Duodenal mucosa (tissue), 2 donors: ENCODE measurements around the gene DMBX1.

ENCODE experiments used
- H3K27ac ChIP-seq: one replicate; pipeline ENCODE4 v1.7.0; 2013; ENCODE audit warnings: low read depth, low read length
- H3K27me3 ChIP-seq, 2 donors: one replicate each; pipeline ENCODE4 v1.7.0; 2013; ENCODE audit warnings: low read length in 2 of 2, control low read depth in 1 of 2; ENCODE audit not compliant: insufficient read depth in 2 of 2, control insufficient read depth in 1 of 2
- H3K36me3 ChIP-seq, 2 donors: one replicate each; pipeline ENCODE4 v1.7.0; 2013; ENCODE audit warnings: low read length in 2 of 2, control low read depth in 1 of 2; ENCODE audit not compliant: insufficient read depth in 2 of 2, control insufficient read depth in 1 of 2
- H3K4me1 ChIP-seq, 2 donors: one replicate each; pipeline ENCODE4 v1.7.0; 2013; ENCODE audit warnings: low read length in 2 of 2, control low read depth in 1 of 2; ENCODE audit not compliant: insufficient read depth in 2 of 2, control insufficient read depth in 1 of 2
- H3K4me3 ChIP-seq, 2 donors: one replicate each; pipeline ENCODE4 v1.7.0; 2013; ENCODE audit warnings: low read length in 2 of 2, low read depth in 1 of 2
- H3K9ac ChIP-seq, 2 donors: one replicate each; pipeline ENCODE4 v1.7.0; 2013; ENCODE audit warnings: low read length in 2 of 2, low read depth in 1 of 2
- H3K9me3 ChIP-seq, 2 donors: one replicate each; pipeline ENCODE4 v1.7.0; 2013; ENCODE audit warnings: low read length in 2 of 2, control low read depth in 1 of 2; ENCODE audit not compliant: control insufficient read depth in 1 of 2

DMBX1 gene

DNA sequence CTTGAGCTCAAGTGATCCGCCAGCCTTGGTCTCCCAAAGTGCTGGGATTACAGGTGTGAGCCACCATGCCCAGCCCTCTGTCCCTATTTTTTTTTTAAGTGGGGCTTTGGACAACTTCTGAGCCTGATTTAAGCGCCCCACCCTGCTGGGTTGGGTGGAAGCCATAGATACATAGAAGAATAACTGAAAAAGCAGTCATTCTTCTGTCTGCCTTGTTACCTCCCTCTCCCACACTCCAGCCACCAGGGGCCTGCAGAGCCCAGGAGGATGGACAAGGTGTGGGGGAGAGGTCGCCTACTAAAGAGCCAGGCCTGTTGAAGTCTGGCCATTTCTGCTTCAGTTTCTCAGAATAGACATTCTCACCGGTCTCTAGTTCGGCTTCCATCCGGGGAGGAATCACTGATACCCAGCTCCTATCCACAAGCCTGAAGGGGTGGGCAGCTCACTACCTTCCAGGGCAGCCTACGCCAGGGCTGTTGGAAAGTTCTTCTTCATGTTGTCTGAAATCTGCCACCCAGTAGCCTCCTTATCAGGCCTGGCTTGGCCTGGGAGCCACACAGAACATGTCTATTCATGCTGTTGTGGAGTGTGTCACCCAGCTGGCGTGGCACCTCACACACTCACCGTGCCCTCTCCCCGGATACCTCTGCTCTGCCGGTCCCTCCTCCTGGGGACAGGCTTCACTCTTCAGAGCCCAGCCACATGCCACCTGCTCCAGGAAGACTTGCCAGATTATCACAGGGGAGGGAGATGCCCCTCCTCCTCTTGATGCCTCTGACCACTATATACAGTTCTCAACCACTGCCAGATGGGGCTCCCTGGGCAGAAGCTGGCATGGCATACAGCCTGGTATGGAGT lies 34.1 kb downstream of the DMBX1 start:
- H3K4me3 ChIP-seq, result no peak overlapping the region
- H3K36me3 ChIP-seq, result no peaks in the 10 kb centered on the region
- H3K27me3 ChIP-seq, result peaks cover 4 to 8% of the 10 kb centered on the region in 2 donors
- H3K27ac ChIP-seq, result no peak overlapping the region
- H3K9me3 ChIP-seq, result no peaks in the 10 kb centered on the region
- peaks cover 24 to 26% of the 10 kb centered on the region in 2 donors for H3K4me1 ChIP-seq
- H3K9ac ChIP-seq, result no peak overlapping the region

DNA sequence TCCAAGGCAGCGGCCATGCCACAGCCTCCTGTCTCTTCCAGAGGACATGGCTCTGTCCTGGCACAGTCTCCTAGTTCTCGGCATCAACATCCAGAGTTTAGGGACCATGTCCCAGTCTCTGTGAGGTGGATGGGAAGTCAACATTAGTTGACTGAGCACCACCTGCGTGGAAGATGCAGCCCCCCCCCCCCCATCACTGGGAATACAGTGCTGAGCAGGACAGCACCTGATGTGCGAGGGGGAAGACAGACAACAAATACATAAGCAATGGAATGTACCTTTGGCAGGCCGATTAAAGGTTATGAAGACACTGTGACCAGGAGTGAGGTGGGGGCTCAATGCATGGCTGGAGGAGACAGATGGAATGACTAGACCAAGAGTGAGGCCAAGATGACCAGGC lies 35.2 kb downstream of the DMBX1 start:
- no peak overlapping the region for H3K27ac ChIP-seq
- peaks cover 24 to 26% of the 10 kb centered on the region in 2 donors for H3K4me1 ChIP-seq
- no peaks in the 10 kb centered on the region for H3K9me3 ChIP-seq
- no peaks in the 10 kb centered on the region for H3K36me3 ChIP-seq
- no peak overlapping the region for H3K4me3 ChIP-seq
- no peak overlapping the region for H3K9ac ChIP-seq
- H3K27me3 ChIP-seq, result peaks cover 13 to 14% of the 10 kb centered on the region in 2 donors

DNA sequence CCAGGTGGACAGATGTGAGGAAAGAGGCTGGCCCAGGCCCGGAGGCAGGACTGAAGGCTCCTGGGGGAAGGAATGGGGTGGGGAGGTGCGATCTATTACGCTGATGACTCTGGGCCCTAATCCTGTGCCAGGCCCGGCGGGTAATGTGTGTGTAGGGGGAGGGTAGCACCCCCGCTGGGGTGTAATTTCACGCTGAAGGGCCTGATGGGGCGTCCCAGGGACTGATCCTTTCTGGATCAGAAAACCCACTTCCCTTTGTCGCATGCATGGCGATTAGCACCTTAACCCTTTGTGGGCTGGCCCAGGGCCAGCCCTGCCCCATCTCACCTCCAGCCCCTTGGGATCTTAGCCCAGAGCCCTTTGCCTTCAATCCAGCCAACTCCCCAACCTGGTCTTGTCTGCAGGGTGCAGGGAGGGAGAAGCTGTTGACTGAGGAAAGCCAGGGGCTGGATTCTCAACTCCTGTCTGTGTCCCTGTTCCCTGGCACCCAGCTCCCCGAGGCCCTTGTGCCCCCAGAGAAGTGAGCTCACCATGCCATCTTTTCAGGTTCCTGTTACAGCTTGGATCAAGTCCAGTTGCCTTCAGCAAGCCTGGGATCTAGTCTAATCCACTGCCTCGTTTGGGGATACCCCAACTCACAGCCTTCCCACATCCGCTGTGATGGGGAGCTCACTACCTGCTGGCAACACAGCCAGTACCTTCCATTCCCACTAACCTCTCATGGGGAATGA lies 35.8 kb downstream of the DMBX1 start:
- Histone ChIP-seq H3K4me1 (peaks cover 24 to 26% of the 10 kb centered on the region in 2 donors), H3K4me3 (no peak overlapping the region), H3K9ac (no peak overlapping the region), H3K27ac (no peak overlapping the region), H3K36me3 (no peaks in the 10 kb centered on the region), H3K9me3 (no peaks in the 10 kb centered on the region), H3K27me3 (peaks cover 13 to 15% of the 10 kb centered on the region in 2 donors)

DNA sequence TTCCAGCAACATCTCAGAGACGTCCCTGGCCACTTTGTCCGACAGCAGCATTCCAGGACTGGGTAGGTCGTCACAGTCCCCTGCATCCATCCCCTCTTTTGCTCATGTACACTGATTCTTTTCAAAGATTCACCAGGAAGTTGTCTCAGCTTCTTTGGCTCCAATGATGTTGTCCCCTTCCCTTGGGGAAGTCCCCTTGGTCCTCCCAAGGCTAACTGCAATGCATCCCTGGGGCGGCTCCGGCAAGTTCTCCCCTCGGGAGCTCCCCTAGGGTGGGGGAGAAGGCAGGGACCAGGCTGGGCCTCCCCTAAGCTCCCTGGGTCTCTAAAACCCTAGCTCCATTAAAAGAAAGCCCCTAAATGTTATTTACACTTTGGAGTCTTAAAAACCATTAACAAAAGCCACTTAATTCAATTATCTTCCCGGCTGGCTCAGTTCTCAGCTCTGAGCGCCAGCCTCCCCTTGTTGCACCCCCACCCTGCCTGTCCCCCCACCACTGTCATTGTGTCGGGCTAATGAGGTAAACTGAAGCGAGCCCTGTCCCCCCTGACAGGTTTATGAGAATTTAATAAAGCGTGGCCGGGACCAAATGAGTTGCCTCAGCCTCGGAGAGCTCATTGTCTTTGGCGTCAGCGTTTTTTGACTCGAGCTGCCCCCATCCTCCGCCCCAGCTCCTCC lies 36.5 kb downstream of the DMBX1 start:
- Histone ChIP-seq H3K9ac (no peak overlapping the region), H3K4me1 (peaks cover 24 to 26% of the 10 kb centered on the region in 2 donors), H3K36me3 (no peaks in the 10 kb centered on the region), H3K27ac (no peak overlapping the region), H3K9me3 (no peaks in the 10 kb centered on the region), H3K4me3 (no peak overlapping the region), H3K27me3 (peaks cover 13 to 21% of the 10 kb centered on the region in 2 donors)

DNA sequence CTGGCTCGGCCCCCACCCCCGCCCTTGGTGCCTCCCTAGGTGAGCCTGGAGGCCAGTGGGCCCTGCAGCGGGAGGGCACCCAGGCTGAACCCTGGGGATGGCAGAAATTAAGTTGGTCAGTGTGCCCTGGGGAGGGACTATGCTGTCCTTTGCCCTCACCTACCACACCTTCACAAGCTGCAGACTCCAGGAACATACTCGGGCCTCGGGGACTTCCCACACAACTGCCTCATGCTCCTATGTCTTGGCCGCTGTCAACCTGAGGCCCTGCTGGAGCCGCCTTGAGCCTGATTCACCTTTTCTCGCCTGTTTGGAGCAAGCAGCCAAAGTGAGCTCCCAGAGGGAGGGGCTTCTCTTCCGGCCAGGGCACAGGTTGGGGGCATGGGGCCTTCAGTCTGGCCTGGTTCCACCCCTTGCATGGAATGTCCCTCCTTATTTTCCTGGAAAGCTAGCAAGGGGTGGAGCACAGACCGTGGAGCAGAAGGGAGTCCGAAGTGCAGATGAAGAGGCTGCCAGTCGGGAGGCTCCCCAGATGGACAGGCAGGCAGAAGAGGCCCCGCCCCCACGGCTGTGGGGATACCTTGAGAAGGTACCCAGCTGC lies 37.2 kb downstream of the DMBX1 start:
- Histone ChIP-seq H3K27me3 (peaks cover 13 to 24% of the 10 kb centered on the region in 2 donors), H3K9me3 (no peaks in the 10 kb centered on the region), H3K4me1 (peaks cover 24 to 26% of the 10 kb centered on the region in 2 donors), H3K9ac (no peak overlapping the region), H3K27ac (no peak overlapping the region), H3K36me3 (no peaks in the 10 kb centered on the region), H3K4me3 (no peak overlapping the region)

DNA sequence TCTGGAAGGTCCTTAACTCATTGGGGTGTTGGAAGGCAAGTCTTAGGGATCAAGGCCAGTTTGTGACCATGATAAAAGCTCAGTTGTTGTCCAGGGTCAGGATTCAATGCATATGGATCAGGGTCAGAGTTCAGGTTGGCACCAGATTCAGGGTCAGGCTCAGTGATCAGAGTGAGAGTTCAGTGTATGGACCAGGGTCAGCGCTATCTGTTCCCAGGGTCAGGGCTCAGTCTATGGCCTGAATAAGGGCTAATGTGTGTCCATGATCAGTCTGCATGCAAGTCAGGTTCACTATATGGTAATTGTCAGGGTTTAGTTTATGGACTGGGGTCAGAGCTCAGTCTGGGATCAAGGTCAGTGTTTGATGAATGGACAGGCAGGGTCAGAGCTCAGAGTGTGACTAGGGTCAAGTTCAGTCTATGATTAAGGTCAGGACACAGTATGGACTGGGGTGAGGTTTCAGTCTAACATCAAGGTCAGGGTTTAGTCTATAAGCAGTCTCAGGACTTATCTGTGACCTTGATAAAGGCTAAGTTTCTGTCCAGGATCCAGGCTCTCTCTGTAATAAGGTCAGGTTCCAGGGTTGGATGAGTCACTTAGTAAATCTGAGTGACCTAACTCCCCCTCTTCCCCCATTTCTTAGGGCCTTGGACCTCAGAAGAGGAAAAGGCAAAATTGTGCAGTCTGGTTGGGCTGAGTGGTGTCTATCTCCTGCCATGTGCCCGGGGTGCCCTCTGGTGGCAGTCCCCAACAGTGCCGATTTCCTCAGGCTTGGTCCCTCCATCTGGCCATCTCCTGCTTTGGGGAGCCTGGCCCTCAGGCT lies 38.0 kb downstream of the DMBX1 start:
- H3K9ac ChIP-seq, result peak overlapping the region in 1 of 2 donors; percentile 12
- no peak overlapping the region for H3K27ac ChIP-seq

DNA sequence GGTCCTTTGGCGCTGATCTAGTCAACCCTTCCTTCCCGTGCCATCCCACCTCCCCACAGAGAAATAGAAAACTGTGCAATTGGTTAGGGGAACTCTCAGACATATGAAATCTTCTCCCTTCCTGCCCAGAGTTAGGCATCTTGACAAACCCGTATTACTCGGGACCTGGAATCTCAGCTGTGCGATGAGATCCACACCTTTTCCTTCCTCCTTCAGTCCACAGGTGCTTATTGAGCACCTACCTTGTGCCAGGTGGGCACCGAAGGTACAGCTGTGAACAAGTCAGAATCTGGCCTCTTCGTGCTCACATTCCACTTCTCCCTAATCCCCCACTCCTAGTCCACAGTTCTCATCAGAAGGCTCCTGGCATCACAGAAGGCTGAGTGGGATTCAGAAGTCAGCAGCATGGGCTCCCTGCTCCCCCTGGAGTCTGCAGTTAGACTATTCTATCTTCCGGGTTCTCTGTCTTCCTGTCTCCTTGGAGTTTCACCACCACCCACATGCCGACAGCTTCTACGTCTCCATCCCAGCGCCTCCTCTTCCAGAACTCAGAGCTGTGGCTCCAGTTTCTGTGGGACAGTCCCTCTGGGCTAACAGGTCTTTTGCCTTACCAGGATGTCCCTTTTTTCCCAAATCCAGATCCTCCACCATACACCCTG lies 38.8 kb downstream of the DMBX1 start:
- Histone ChIP-seq H3K9ac (no peak overlapping the region), H3K4me3 (no peak overlapping the region), H3K27ac (no peak overlapping the region), H3K4me1 (peaks cover 11 to 16% of the 10 kb centered on the region in 2 donors), H3K9me3 (no peaks in the 10 kb centered on the region), H3K36me3 (no peaks in the 10 kb centered on the region), H3K27me3 (peaks cover 20 to 29% of the 10 kb centered on the region in 2 donors)

More for the DNA sequence above, 38.0 kb downstream of the DMBX1 start:
- peaks cover 20 to 28% of the 10 kb centered on the region in 2 donors for H3K27me3 ChIP-seq
- H3K36me3 ChIP-seq, result no peaks in the 10 kb centered on the region
- H3K4me1 ChIP-seq, result peaks cover 15 to 18% of the 10 kb centered on the region in 2 donors
- no peaks in the 10 kb centered on the region for H3K9me3 ChIP-seq
- H3K4me3 ChIP-seq, result no peak overlapping the region

DNA sequence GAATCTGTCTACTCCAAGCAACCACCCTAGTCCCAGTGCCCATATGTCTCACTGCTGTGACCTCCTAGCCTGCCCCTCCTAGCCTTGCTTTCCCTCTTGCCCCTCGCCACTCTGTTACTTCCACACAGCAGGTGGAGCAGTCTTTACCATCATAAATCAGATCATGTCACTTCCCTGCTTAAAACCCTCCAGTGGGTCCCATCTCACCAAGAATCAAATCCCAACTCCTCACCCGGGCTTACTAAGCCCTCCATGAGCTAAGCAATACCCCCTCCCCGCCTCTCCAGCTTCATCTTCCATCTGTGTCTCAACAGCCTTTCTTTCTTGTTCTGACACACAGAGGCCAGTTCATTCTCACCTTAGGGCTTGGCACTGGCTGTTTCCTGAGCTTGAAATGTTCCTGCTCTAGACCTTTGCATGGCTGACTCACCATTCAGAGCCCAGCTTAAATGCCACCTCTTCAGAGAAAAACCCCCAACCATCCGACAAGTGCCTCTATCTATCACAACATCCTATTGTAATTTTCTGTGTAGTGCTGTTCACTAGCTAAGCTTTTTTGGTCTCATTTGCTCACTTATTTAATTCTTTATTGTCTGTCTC lies 39.5 kb downstream of the DMBX1 start:
- Histone ChIP-seq H3K9ac (no peak overlapping the region), H3K27ac (no peak overlapping the region), H3K4me1 (peaks cover 11 to 19% of the 10 kb centered on the region in 2 donors), H3K9me3 (no peaks in the 10 kb centered on the region), H3K27me3 (peaks cover 27 to 35% of the 10 kb centered on the region in 2 donors), H3K36me3 (no peaks in the 10 kb centered on the region), H3K4me3 (no peak overlapping the region)
